ENCODE data around the gene SPG21.

DNA sequence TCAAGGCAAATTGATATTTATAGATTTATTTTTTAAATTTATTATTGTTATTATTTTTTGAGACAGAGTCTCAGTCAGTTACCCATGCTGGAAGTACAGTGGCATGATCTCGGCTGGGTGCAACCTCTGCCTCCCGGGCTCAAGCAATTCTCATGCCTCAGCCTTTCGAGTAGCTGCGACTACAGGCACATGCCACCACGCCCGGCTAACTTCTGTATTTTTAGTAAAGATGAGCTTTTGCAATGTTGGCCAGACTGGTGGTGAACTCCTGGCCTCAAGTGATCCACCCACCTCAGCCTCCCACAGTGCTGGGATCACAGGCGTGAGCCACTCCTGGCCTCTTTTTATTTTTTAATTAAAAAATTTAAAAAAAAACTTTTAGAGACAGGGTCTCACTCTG lies 19.0 kb downstream of the SPG21 start:
- TF ChIP-seq, protein P1, sequence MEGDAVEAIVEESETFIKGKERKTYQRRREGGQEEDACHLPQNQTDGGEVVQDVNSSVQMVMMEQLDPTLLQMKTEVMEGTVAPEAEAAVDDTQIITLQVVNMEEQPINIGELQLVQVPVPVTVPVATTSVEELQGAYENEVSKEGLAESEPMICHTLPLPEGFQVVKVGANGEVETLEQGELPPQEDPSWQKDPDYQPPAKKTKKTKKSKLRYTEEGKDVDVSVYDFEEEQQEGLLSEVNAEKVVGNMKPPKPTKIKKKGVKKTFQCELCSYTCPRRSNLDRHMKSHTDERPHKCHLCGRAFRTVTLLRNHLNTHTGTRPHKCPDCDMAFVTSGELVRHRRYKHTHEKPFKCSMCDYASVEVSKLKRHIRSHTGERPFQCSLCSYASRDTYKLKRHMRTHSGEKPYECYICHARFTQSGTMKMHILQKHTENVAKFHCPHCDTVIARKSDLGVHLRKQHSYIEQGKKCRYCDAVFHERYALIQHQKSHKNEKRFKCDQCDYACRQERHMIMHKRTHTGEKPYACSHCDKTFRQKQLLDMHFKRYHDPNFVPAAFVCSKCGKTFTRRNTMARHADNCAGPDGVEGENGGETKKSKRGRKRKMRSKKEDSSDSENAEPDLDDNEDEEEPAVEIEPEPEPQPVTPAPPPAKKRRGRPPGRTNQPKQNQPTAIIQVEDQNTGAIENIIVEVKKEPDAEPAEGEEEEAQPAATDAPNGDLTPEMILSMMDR (IDR thresholded peaks at IDR 0.05): no peak
- TF ChIP-seq POLR2A (IDR thresholded peaks at IDR 0.05) (no peak), POLR2AphosphoS5 (IDR thresholded peaks at IDR 0.05) (no peak)

Data from suprapubic skin (tissue), 4 donors.